HepG2 (cell line): Measurements from ENCODE around the gene MYL11. TPM values are rescaled to one million over a fixed set of nuclear protein-coding genes. Genes with fewer than 3 reads are reported as not detected.
A peak's percentile ranks its signal among the peaks of the same experiment; 100 is the strongest.

ENCODE experiments used
- AKAP8 ChIP-seq: sonication (generic); formaldehyde crosslinking; IDR thresholded peaks from 2 replicates; pipeline ENCODE4 v1.5.1; 2020; ENCODE audit warnings: mild to moderate bottlenecking, missing genetic modification reagents
- HMG20B ChIP-seq: conservative IDR thresholded peaks from 2 replicates; pipeline ENCODE4 v1.6.1; 2016; ENCODE audit warnings: missing genetic modification reagents, missing compliant biosample characterization
- POLR2AphosphoS5 ChIP-seq: IDR thresholded peaks from 2 replicates; pipeline ENCODE4 v1.6.1; 2012; ENCODE audit warnings: low read depth, low read length
- SMARCE1 ChIP-seq: fragments of 450-650 bp; IDR thresholded peaks from 2 replicates; pipeline ENCODE4 v1.6.1; 2017; ENCODE audit warnings: borderline replicate concordance
- STAG1 ChIP-seq: sonication (generic); formaldehyde crosslinking; IDR thresholded peaks from 2 replicates; pipeline ENCODE4 v1.4.0; 2020; ENCODE audit warnings: missing genetic modification reagents
- TEAD3 ChIP-seq: optimal IDR thresholded peaks from 2 replicates; pipeline ENCODE3; 2016; ENCODE audit warnings: borderline replicate concordance
- ZC3H13 ChIP-seq: sonication (generic); formaldehyde crosslinking; IDR thresholded peaks from 2 replicates; pipeline ENCODE4 v1.8.1; 2023; ENCODE audit warnings: mild to moderate bottlenecking, missing genetic modification reagents, moderate library complexity
- ZFP37 ChIP-seq: sonication (generic); formaldehyde crosslinking; IDR thresholded peaks from 2 replicates; pipeline ENCODE4 v1.4.0; 2020; ENCODE audit warnings: missing genetic modification reagents, borderline replicate concordance
- ZNF484 ChIP-seq: sonication (generic); formaldehyde crosslinking; IDR thresholded peaks from 2 replicates; pipeline ENCODE4 v1.5.1; 2020; ENCODE audit warnings: mild to moderate bottlenecking, low read depth, missing genetic modification reagents, borderline replicate concordance
- ZNF572 ChIP-seq: sonication (generic); formaldehyde crosslinking; IDR thresholded peaks from 2 replicates; pipeline ENCODE4 v1.5.1; 2020; ENCODE audit warnings: mild to moderate bottlenecking, missing genetic modification reagents
- ZNF589 ChIP-seq: sonication (generic); formaldehyde crosslinking; conservative IDR thresholded peaks from 2 replicates; pipeline ENCODE4 v1.8.0; 2022; ENCODE audit warnings: mild to moderate bottlenecking, moderate library complexity, missing genetic modification reagents
- ZNF713 ChIP-seq: sonication (generic); formaldehyde crosslinking; IDR thresholded peaks from 2 replicates; pipeline ENCODE4 v1.4.0; 2020; ENCODE audit warnings: mild to moderate bottlenecking, missing genetic modification reagents
- polyA plus RNA-seq, 8 experiments: library from polyadenylated mRNA; depleted of rRNA in 3 of 8; stranded (reverse) in 7 of 8; unstranded in 1 of 8; fragments of >200 nt; fragmentation: Illumina TruSeq in 4 of 8; extraction: Trizol in 4 of 8; gene quantifications; 2 replicates each; pipeline versions ENCODE4 v1.2.1 to v1.2.3, GENCODE V29; 2011 to 2016; ENCODE audit warnings: low read depth in 4 of 8, missing spikeins in 1 of 8, mixed read lengths in 1 of 8; ENCODE audit not compliant: insufficient read depth in 1 of 8
- total RNA-seq, 5 experiments: library from RNA; depleted of rRNA; stranded (reverse); fragments of >200 nt; fragmentation: Illumina TruSeq; extraction: Trizol; gene quantifications; 2 replicates each; pipeline ENCODE4 v1.2.3, GENCODE V29; 2016; ENCODE audit warnings: low read depth in 1 of 5
- TF ChIP-seq, protein P1 (sequence below): sonication (generic); formaldehyde crosslinking; IDR thresholded peaks from 2 replicates; pipeline ENCODE4 v1.5.0; 2020; ENCODE audit warnings: mild to moderate bottlenecking, missing genetic modification reagents, moderate library complexity

The MYL11 gene
- total and polyA plus RNA-seq, 2 of the 13 experiments (the other 11 are each of a cell fraction or from before 2014, with no cell fraction given): not detected

DNA sequence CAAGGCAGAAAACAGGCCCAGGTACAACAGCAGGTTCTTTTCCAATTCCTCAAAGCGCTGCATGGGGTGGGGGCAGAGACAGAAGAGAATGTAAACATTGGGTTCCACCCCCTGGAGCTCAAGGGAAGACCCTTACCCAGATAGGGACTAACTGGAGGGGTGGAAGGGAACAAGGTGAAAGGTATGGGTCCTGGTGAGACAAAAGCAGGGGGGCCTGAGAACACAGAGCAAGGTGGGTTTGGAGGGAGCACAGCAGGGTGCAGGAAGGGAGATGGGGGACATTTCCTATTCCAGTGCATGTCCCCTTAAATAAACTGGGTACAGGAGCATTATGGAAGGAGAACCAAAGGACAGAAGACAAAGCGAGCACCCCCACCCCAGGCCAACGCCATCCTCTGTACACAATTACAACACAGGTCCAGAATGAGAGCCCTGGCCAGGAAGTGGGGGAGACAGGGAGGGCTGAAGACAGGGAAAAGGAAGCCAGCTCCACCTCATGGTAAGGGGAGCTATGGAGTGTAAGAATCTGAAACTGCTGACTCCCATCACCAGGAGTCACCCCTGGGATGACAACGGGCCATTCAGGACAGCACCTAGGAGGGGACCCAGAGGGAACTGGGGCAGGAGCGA lies 17.4 kb upstream of the MYL11 start (continued):
- TF ChIP-seq SMARCE1 (no peak), ZNF589 (0 out of 2 replicates have a peak, but pooled peaks have one; percentile 43), ZNF572 (CRISPR knock-in tag) (no peak), POLR2AphosphoS5 (peak; percentile 10; the same call in 1 of the 2 replicates), TEAD3 (CRISPR knock-in tag) (peak; percentile 15), STAG1 (CRISPR knock-in tag) (peak; percentile 26), ZC3H13 (CRISPR knock-in tag) (peak; percentile 75; the same call in 1 of the 2 replicates), HMG20B (CRISPR knock-in tag) (no peak), ZNF713 (CRISPR knock-in tag) (no peak), AKAP8 (0 out of 2 replicates have a peak, but pooled peaks have one; percentile 67), ZNF484 (CRISPR knock-in tag) (no peak), ZFP37 (no peak)
- TF ChIP-seq, protein P1, sequence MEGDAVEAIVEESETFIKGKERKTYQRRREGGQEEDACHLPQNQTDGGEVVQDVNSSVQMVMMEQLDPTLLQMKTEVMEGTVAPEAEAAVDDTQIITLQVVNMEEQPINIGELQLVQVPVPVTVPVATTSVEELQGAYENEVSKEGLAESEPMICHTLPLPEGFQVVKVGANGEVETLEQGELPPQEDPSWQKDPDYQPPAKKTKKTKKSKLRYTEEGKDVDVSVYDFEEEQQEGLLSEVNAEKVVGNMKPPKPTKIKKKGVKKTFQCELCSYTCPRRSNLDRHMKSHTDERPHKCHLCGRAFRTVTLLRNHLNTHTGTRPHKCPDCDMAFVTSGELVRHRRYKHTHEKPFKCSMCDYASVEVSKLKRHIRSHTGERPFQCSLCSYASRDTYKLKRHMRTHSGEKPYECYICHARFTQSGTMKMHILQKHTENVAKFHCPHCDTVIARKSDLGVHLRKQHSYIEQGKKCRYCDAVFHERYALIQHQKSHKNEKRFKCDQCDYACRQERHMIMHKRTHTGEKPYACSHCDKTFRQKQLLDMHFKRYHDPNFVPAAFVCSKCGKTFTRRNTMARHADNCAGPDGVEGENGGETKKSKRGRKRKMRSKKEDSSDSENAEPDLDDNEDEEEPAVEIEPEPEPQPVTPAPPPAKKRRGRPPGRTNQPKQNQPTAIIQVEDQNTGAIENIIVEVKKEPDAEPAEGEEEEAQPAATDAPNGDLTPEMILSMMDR (CRISPR knock-in tag): peak; percentile 38
